Measurements from ENCODE around the gene RCL1.

DNA sequence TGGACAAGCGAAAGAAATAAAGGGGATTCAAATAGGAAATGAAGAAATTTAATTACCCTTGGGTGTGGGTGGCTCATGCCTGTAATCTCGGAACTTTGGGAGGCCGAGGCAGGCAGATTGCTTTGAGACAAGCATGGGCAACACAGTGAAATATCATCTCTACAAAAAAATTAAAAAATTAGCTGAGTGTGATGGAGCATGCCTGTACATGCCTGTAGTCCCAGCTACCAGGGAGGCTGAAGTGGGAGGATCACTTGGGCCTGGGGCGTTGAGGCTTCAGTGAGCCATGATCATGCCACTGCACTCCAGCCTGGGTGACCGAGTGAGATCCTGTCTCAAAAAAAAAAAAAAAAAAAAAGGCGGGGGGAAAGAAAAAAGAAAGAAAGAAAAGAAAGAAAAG, 4.0 kb upstream of the RCL1 start:
- TF ChIP-seq POLR2A (IDR thresholded peaks at IDR 0.05), result no peak
- TF ChIP-seq, protein P1, sequence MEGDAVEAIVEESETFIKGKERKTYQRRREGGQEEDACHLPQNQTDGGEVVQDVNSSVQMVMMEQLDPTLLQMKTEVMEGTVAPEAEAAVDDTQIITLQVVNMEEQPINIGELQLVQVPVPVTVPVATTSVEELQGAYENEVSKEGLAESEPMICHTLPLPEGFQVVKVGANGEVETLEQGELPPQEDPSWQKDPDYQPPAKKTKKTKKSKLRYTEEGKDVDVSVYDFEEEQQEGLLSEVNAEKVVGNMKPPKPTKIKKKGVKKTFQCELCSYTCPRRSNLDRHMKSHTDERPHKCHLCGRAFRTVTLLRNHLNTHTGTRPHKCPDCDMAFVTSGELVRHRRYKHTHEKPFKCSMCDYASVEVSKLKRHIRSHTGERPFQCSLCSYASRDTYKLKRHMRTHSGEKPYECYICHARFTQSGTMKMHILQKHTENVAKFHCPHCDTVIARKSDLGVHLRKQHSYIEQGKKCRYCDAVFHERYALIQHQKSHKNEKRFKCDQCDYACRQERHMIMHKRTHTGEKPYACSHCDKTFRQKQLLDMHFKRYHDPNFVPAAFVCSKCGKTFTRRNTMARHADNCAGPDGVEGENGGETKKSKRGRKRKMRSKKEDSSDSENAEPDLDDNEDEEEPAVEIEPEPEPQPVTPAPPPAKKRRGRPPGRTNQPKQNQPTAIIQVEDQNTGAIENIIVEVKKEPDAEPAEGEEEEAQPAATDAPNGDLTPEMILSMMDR (IDR thresholded peaks at IDR 0.05), result no peak

Measured in thyroid gland (tissue), 4 donors.